Smooth muscle cell of the brain vasculature (primary cell): ENCODE results near the gene TBC1D16.
"Not testable (repeated sequence)": the region's sequence is repeated elsewhere in the genome, so short reads cannot be mapped to it uniquely, and the experiment has no call there.

Source experiments
- DNase-seq: peaks from one replicate; pipeline ENCODE4 v3.0.0-alpha.2; 2012; ENCODE audit warnings: low read depth, low spot score

The TBC1D16 gene

GRCh38 chr17:79975498-79976134 lies 60.1 kb downstream of the TBC1D16 start:
- DNase-seq: no peak

GRCh38 chr17:79974566-79975497 lies 60.8 kb downstream of the TBC1D16 start:
- DNase-seq: no peak

- DNase-seq: no peak
Measured at GRCh38 chr17:79971651-79972050, 64.0 kb downstream of the TBC1D16 start.

- no peak for DNase-seq
Measured at GRCh38 chr17:79970576-79971068, 65.0 kb downstream of the TBC1D16 start.

DNA sequence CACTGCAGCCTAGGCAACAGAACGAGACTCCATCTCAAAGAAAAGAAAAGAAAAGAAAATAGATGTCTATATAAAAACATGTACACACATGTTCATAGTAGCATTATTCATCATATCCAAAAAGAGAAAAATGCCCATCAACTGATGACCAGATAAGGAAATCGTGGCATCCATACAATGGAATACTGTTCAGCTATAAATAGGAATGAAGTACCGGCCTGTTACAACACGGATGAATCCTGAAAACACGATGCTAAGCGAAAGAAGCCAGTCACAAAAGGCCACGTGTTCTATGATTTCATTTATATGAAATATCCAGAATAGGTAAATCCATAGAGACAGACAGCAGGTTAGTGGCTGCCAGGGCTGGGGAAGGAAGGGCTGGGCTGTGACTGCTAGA lies 65.8 kb downstream of the TBC1D16 start:
- no peak for DNase-seq

DNA sequence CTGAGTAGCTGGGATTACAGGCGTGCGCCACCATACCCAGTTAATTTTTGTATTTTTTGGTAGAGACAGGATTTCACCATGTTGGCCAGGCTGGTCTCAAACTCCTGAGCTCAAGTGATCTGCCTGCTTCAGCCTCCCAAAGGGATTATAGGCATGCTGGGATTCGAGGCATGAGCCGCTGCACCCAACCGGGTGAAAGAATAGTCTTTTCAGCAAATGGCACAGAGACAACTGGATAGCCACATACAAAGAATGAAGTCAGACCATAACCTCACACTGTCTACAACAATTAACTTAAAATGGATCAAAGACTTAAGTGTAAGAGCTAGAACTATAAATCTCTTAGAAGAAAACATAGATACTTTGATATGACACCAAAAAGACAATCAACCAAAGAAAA lies 67.6 kb downstream of the TBC1D16 start:
- no peak for DNase-seq

- no peak for DNase-seq
Measured at GRCh38 chr17:79966681-79967080, 69.0 kb downstream of the TBC1D16 start.

- no peak for DNase-seq
Measured at GRCh38 chr17:79965806-79966205, 69.9 kb downstream of the TBC1D16 start.

DNA sequence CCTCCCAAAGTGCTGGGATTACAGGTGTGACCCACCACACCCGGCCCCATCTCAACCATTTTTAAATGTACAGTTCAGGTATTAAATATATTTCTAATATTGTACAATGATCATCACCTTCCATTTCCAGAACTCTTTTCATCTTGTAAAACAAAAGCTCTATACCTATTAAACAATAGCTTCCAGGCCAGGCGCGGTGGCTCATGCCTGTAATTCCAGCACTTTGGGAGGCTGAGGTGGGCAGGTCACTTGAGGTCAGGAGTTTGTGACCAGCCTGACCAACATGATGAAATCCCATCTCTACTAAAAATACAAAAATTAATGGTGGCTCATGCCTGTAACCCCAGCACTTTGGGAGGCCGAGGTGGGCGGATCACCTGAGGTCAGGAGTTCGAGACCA lies 73.2 kb downstream of the TBC1D16 start:
- DNase-seq: not testable (repeated sequence)

- DNase-seq: not testable (repeated sequence)
Measured at GRCh38 chr17:79961567-79961966, 74.1 kb downstream of the TBC1D16 start.

DNA sequence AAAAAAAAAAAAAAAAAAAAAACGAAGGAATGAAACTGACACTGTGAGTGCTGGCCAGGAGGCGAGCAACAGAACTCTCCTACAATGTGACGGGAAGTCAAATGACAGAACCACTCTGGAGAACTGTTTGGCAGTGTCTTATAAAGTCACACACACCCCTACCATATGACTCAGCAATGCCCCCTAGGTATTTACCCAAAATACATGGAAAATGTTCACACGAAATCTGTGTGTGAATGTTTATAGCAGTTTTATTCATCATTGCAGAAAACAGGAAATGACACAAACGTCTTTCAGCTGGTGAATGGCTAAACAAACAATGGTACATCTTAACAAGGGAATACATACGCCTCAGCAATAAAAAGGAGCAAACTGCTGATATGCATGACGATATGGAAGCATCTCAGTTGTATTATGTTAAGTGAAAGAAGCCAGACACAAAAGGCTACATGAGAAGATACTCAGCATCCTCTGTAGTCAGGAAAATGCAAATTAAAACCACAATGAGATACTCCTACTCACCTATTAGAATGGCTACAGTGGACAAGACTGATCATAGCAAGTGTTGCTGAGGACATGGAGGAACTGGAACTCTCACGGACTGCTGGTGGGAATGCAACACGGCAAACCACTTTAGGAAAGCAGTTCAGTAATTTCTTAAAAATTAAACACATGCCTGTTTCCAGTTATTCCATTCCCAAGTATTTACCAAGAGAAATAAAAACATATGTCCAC lies 74.7 kb downstream of the TBC1D16 start:
- DNase-seq: no peak

DNA sequence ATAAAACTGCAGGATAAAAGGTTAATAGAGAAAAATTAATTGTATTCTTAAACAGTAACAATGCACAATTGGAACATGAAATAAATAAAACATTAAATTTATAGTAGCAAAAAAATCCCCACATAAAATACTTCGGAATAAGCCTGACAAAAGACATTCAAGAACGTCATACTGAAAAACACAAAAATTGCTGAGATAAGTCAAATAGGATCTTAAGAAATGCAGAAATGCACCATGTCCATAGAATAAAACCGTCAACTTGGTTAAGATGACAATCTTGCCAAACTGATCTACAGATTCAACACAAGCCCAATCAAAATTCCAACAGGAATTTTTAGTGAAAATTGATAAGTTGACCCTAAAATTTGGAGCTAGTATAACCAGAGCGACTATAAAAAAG lies 76.6 kb downstream of the TBC1D16 start:
- no peak for DNase-seq

GRCh38 chr17:79956853-79957252 lies 78.8 kb downstream of the TBC1D16 start:
- DNase-seq: no peak

DNA sequence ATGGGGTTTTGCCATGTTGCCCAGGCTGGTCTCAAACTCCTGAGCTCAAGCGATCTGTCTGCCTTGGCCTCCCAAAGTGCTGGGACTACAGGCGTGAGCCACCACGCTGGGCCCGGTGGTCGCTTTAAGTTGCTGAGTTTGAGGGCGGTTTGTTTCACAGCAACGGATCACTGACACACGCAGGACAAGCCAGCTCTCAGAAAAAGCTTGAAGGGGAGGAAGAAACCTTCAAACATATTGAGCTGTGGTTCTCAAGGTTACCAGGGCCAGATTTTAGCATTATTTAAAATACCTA lies 79.3 kb downstream of the TBC1D16 start:
- DNase-seq: not testable (repeated sequence)

DNA sequence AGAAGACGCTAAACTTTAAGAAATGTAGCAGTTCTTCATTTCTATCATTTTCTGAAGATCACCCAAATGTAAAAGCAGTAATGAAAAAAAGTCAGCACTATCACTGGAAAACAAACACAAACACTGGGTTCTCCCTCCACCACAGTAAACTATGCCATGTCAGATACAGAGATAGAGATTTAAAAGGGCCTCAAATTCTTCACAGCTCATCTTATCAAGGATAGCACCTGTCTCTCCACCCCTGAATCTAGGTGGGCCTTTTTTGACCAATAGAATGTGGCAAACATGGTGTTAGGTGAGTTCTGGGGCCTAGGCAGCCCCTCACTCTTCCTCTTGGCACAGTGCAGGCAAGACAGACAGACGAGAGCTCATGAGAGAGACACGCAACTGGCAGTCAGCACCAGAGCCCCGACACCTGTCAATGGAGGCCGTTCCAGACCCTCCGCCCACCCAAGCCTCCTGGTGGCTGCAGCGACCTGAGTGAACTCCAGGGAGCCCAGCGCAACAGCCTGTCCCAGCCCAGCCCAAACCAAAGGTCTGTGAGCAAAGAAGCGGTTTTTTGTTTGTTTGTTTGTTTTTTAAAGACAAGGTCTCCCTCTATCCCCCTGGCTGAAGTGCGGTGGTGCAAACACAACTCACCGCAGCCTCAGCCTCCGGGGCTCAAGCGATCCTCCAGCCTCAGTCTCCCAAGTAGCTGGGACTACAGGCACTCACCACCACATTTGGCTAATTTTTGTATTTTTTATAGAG lies 79.8 kb downstream of the TBC1D16 start:
- DNase-seq: no peak

GRCh38 chr17:79955167-79955549 lies 80.5 kb downstream of the TBC1D16 start:
- no peak for DNase-seq

DNA sequence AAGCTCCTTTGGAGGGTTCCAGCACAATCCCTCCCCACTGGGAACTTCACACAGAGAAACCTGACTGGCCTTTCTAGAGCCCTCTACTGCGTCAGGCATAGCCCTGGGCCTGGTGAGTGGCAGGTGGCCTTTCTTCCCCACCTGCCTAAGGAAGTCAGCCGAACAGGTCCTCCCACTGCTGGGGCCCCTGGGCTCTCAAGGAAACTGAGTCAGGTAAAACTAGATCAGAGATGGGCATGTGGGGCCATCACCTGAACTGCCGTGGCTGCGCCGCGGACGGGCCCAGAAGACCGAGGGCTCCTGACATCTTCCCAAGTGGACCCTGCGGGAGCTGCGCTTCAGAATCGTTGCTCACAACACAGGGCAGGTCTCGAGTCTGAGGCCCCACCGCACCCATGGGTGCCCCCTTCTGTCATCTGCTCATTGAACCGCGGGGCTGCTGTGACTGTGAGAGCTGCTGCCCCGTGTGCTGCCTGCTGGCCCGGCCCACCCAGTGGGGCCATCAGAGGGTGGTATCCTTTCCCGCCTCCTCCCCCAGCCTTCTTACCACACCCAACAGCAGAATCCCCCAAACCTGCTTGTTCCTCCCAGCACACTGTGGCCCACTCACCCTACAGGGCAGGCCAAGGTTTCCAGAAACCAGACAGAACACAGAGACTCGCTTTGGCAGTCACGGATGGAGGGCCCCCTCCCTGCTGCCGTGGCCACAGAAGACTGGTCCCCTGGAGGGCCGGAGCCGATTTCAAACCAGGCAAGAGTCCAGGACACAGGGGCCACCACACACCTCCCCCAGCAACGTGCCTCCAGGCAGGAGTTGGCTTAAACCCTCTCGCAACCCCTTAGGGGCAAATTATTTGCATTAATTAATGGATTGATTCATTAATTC lies 81.1 kb downstream of the TBC1D16 start:
- DNase-seq: no peak

GRCh38 chr17:79953335-79953734 lies 82.3 kb downstream of the TBC1D16 start:
- DNase-seq: no peak

- no peak for DNase-seq
Measured at GRCh38 chr17:79952901-79953300, 82.8 kb downstream of the TBC1D16 start.

DNA sequence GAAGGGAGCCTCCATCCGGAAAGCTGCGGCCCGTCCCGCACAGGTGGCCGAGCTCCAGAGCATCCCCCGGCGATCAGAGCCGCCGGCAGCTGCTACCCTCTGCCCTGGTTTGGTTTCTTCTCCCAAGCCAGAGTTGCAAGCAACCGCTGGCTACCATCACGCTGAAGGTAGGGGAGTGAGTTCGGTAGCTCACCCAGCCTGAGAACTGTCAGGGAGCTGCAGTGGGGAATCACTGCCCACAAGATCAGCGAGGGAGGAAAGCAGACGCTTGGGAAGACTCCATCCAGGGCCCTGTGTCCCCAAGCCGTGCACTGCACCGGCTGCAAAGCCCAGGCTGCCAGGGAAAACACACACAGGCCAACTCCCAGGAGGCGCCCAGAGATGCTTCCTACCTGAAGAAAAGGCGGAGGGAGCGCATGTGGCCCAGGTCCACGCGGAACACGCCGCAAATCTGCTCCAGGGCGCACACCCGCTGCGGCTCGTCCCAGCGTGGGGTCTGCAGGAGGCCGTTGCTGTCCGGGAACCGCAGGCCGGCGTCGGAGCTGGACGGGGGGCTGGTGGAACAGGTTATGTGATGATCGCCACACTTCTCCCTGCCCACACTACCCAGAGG lies 83.3 kb downstream of the TBC1D16 start:
- DNase-seq: no peak
